Measurements from ENCODE around the gene CATSPERD. TPM values are rescaled to one million over a fixed set of nuclear protein-coding genes. Genes with fewer than 3 reads are reported as not detected.

Gene CATSPERD
- total RNA-seq, 1 experiment from 2014 or later: not detected

GRCh38 chr19:5703819-5704818 lies 16.3 kb upstream of the CATSPERD start:
- Mint-ChIP-seq H3K9me3 (ENCODE audit: low read depth, unreplicated experiment) (no peaks in the 10 kb centered on the region), H3K4me3 (ENCODE audit: low read depth, unreplicated experiment) (no peak overlapping the region), H3K27me3 (ENCODE audit: unreplicated experiment) (no peaks in the 10 kb centered on the region), H3K36me3 (ENCODE audit: insufficient read depth, unreplicated experiment) (peaks cover 65% of the 10 kb centered on the region), H3K27ac (ENCODE audit: unreplicated experiment) (no peak overlapping the region), H3K4me1 (ENCODE audit: low read depth, unreplicated experiment) (peaks cover 8% of the 10 kb centered on the region)
- BruUV-seq (replicated peaks): no TSS peak
- intact Hi-C loops (cut with micrococcal nuclease; ENCODE audit: unreplicated experiment): no loop called here
- no peak for TF ChIP-seq CTCF (IDR thresholded peaks at IDR 0.05; ENCODE audit: unreplicated experiment)
- no peak for DNase-seq
- CTCF ChIA-PET: no interaction called here

- H3K27ac Mint-ChIP-seq (ENCODE audit: unreplicated experiment): no peak overlapping the region
- peaks cover 64% of the 10 kb centered on the region for H3K36me3 Mint-ChIP-seq (ENCODE audit: insufficient read depth, unreplicated experiment)
- TF ChIP-seq CTCF (IDR thresholded peaks at IDR 0.05; ENCODE audit: unreplicated experiment): no peak
- CTCF ChIA-PET: interaction anchor here (1.3 kb wide), 1 partner anchor 16 kb away, joined by 3 read pairs; the partner anchor contains the start of gene RPL36
- no peaks in the 10 kb centered on the region for H3K27me3 Mint-ChIP-seq (ENCODE audit: unreplicated experiment)
- no peaks in the 10 kb centered on the region for H3K9me3 Mint-ChIP-seq (ENCODE audit: low read depth, unreplicated experiment)
- intact Hi-C loops (cut with micrococcal nuclease; ENCODE audit: unreplicated experiment): no loop called here
- no peak for DNase-seq
- BruUV-seq (replicated peaks): no TSS peak
- no peak overlapping the region for H3K4me3 Mint-ChIP-seq (ENCODE audit: low read depth, unreplicated experiment)
- peaks cover 8% of the 10 kb centered on the region for H3K4me1 Mint-ChIP-seq (ENCODE audit: low read depth, unreplicated experiment)
Measured at GRCh38 chr19:5705552-5705951, 14.9 kb upstream of the CATSPERD start.

- no peaks in the 10 kb centered on the region for H3K27me3 Mint-ChIP-seq (ENCODE audit: unreplicated experiment)
- H3K9me3 Mint-ChIP-seq (ENCODE audit: low read depth, unreplicated experiment): no peaks in the 10 kb centered on the region
- CTCF ChIA-PET: no interaction called here
- no peak for TF ChIP-seq CTCF (IDR thresholded peaks at IDR 0.05; ENCODE audit: unreplicated experiment)
- H3K4me3 Mint-ChIP-seq (ENCODE audit: low read depth, unreplicated experiment): no peak overlapping the region
- peaks cover 58% of the 10 kb centered on the region for H3K36me3 Mint-ChIP-seq (ENCODE audit: insufficient read depth, unreplicated experiment)
- intact Hi-C loops (cut with micrococcal nuclease; ENCODE audit: unreplicated experiment): no loop called here
- H3K27ac Mint-ChIP-seq (ENCODE audit: unreplicated experiment): no peak overlapping the region
- DNase-seq: no peak
- peaks cover 8% of the 10 kb centered on the region for H3K4me1 Mint-ChIP-seq (ENCODE audit: low read depth, unreplicated experiment)
- BruUV-seq (replicated peaks): no TSS peak
Measured at GRCh38 chr19:5706876-5707573, 13.4 kb upstream of the CATSPERD start.

GRCh38 chr19:5707576-5708575 lies 12.6 kb upstream of the CATSPERD start:
- H3K4me3 Mint-ChIP-seq (ENCODE audit: low read depth, unreplicated experiment): no peak overlapping the region
- H3K27me3 Mint-ChIP-seq (ENCODE audit: unreplicated experiment): no peaks in the 10 kb centered on the region
- H3K4me1 Mint-ChIP-seq (ENCODE audit: low read depth, unreplicated experiment): peaks cover 8% of the 10 kb centered on the region
- CTCF ChIA-PET: no interaction called here
- intact Hi-C loops (cut with micrococcal nuclease; ENCODE audit: unreplicated experiment): no loop called here
- peaks cover 65% of the 10 kb centered on the region for H3K36me3 Mint-ChIP-seq (ENCODE audit: insufficient read depth, unreplicated experiment)
- no peak for DNase-seq
- no TSS peak for BruUV-seq (replicated peaks)
- no peak overlapping the region for H3K27ac Mint-ChIP-seq (ENCODE audit: unreplicated experiment)
- no peak for TF ChIP-seq CTCF (IDR thresholded peaks at IDR 0.05; ENCODE audit: unreplicated experiment)
- no peaks in the 10 kb centered on the region for H3K9me3 Mint-ChIP-seq (ENCODE audit: low read depth, unreplicated experiment)

Data from Calu3 (cell line).